Measurements from ENCODE around the gene NINL.
"Not testable (repeated sequence)": the region's sequence is repeated elsewhere in the genome, so short reads cannot be mapped to it uniquely, and the experiment has no call there.

NINL gene

DNA sequence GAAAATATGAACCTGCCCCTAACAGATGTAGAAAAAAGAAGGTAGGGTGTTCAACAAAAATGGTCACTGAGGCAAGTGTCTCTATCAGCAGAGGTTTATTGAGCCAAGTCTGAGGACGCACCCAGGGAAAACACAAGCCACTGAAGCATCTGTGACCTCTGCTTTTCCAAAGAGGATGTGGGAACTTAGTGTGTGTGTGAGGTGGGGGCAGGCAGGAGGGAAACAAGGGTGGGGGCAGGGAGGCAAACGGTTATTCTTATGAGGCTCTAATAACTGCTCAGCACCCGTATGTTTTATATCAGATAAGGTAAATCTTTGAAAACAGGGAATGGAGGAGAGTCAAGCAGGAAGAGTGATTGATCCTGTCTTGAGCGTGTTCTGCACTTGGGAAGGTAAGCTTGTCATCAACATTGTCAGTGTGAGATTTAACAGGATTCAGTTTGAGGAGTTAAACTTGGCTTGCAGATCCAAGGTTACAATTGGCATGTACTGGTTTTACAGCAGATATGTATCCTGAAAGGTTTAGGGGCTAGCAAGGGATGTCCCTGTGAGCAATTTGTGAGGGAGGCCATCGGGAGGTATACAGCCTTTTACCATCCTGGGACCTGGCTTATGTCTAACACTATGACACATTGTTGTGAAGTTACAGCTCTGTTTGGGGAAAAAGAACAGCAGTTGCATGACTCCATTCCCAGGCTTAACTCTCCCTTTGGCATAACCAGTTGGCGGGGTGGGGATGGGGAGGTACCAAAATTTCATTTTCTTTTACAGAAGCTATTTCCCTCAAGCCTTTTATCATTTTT is 33.7 kb downstream of the NINL start:
- H3K27me3 ChIP-seq (ENCODE audit: insufficient read depth, low read length) = no peaks in the 10 kb centered on the region
- no peaks in the 10 kb centered on the region for H3K79me2 ChIP-seq (ENCODE audit: insufficient read depth, low read length)
- H3K4me1 ChIP-seq (ENCODE audit: insufficient read depth, low read length, severe bottlenecking) = no peaks in the 10 kb centered on the region
- H3K9me3 ChIP-seq (ENCODE audit: low read length) = no peaks in the 10 kb centered on the region
- no peak overlapping the region for H3K4me3 ChIP-seq (ENCODE audit: low read depth, low read length, poor library complexity, severe bottlenecking)
- no peak overlapping the region for H3K27ac ChIP-seq (ENCODE audit: low read depth, low read length, poor library complexity, severe bottlenecking)
- no peak overlapping the region for H3K9ac ChIP-seq (ENCODE audit: low read length)
- no peaks in the 10 kb centered on the region for H3F3A ChIP-seq (ENCODE audit: insufficient read depth, low read length)
- H2AFZ ChIP-seq (ENCODE audit: low read length) = no peak overlapping the region
- H3K4me2 ChIP-seq (ENCODE audit: low read length) = no peak overlapping the region
- H3K9me2 ChIP-seq (ENCODE audit: low read depth, low read length) = no peaks in the 10 kb centered on the region
- no peaks in the 10 kb centered on the region for H3K36me3 ChIP-seq (ENCODE audit: insufficient read depth, low read length)
- TF ChIP-seq, protein P1, sequence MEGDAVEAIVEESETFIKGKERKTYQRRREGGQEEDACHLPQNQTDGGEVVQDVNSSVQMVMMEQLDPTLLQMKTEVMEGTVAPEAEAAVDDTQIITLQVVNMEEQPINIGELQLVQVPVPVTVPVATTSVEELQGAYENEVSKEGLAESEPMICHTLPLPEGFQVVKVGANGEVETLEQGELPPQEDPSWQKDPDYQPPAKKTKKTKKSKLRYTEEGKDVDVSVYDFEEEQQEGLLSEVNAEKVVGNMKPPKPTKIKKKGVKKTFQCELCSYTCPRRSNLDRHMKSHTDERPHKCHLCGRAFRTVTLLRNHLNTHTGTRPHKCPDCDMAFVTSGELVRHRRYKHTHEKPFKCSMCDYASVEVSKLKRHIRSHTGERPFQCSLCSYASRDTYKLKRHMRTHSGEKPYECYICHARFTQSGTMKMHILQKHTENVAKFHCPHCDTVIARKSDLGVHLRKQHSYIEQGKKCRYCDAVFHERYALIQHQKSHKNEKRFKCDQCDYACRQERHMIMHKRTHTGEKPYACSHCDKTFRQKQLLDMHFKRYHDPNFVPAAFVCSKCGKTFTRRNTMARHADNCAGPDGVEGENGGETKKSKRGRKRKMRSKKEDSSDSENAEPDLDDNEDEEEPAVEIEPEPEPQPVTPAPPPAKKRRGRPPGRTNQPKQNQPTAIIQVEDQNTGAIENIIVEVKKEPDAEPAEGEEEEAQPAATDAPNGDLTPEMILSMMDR (IDR thresholded peaks at IDR 0.05; ENCODE audit: low read length) = no peak
- no peak for TF ChIP-seq EZH2 (IDR thresholded peaks at IDR 0.05; ENCODE audit: borderline replicate concordance, low read length)
- H4K20me1 ChIP-seq (ENCODE audit: insufficient read depth, low read length) = no peaks in the 10 kb centered on the region

GRCh38 chr20:25550645-25551337 is 34.5 kb downstream of the NINL start:
- H3K9ac ChIP-seq (ENCODE audit: low read length); H3K4me1 ChIP-seq (ENCODE audit: insufficient read depth, low read length, severe bottlenecking); H3K27ac ChIP-seq (ENCODE audit: low read depth, low read length, poor library complexity, severe bottlenecking); H4K20me1 ChIP-seq (ENCODE audit: insufficient read depth, low read length); H3F3A ChIP-seq (ENCODE audit: insufficient read depth, low read length); H3K27me3 ChIP-seq (ENCODE audit: insufficient read depth, low read length); H3K4me3 ChIP-seq (ENCODE audit: low read depth, low read length, poor library complexity, severe bottlenecking); H2AFZ ChIP-seq (ENCODE audit: low read length); H3K79me2 ChIP-seq (ENCODE audit: insufficient read depth, low read length); H3K9me3 ChIP-seq (ENCODE audit: low read length); H3K9me2 ChIP-seq (ENCODE audit: low read depth, low read length); H3K4me2 ChIP-seq (ENCODE audit: low read length); H3K36me3 ChIP-seq (ENCODE audit: insufficient read depth, low read length): not testable (repeated sequence)

DNA sequence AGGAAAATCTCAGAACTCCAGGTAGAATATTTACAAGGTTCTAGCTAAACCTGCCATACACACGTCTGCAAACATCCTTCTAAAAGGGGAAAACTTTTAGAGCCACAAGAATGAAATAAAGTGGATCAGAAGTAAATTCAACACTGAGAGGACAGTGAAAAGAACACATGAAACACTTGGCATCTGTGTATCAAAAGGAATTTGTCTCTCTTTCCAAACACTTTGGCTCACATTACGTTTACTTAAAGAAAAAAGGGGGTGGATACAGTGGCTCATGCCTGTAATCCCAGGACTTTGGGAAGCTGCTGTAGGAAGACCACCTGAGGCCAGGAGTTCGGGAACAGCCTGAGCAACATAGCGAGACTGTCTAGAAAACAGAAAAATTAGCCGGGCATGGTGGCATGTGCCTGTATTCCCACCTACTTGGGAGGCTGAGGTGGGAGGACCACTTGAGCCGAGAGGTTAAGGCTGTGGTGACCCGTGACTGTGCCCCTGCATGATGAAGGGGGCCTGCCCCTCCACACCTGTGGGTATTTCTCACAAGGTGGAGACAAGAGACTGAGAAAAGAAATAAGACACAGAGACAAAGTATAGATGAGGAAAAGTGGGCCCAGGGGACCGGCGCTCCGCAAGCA is 35.4 kb downstream of the NINL start:
- Histone ChIP-seq H3K9ac (ENCODE audit: low read length) (no peak overlapping the region), H3K9me3 (ENCODE audit: low read length) (no peaks in the 10 kb centered on the region), H3F3A (ENCODE audit: insufficient read depth, low read length) (no peaks in the 10 kb centered on the region), H3K9me2 (ENCODE audit: low read depth, low read length) (no peaks in the 10 kb centered on the region), H4K20me1 (ENCODE audit: insufficient read depth, low read length) (no peaks in the 10 kb centered on the region), H2AFZ (ENCODE audit: low read length) (no peak overlapping the region), H3K27ac (ENCODE audit: low read depth, low read length, poor library complexity, severe bottlenecking) (no peak overlapping the region), H3K4me1 (ENCODE audit: insufficient read depth, low read length, severe bottlenecking) (no peaks in the 10 kb centered on the region), H3K4me3 (ENCODE audit: low read depth, low read length, poor library complexity, severe bottlenecking) (no peak overlapping the region), H3K27me3 (ENCODE audit: insufficient read depth, low read length) (no peaks in the 10 kb centered on the region), H3K79me2 (ENCODE audit: insufficient read depth, low read length) (no peaks in the 10 kb centered on the region), H3K4me2 (ENCODE audit: low read length) (no peak overlapping the region), H3K36me3 (ENCODE audit: insufficient read depth, low read length) (no peaks in the 10 kb centered on the region)
- TF ChIP-seq, protein P1 (IDR thresholded peaks at IDR 0.05; ENCODE audit: low read length) = no peak
- no peak for TF ChIP-seq EZH2 (IDR thresholded peaks at IDR 0.05; ENCODE audit: borderline replicate concordance, low read length)

Data from OCI-LY1 (cell line).